Urinary bladder (tissue), 4 donors: ENCODE results near the gene CTNNA2. TPM values are rescaled to one million over a fixed set of nuclear protein-coding genes. Genes with fewer than 3 reads are reported as not detected.

Experiments used
- DNase-seq: peaks from one replicate; pipeline ENCODE4 v3.0.0-alpha.2; 2015; ENCODE audit errors: extremely low spot score
- H3K27ac ChIP-seq: one replicate; pipeline ENCODE4 v1.5.1; 2013; ENCODE audit warnings: low read depth, mild to moderate bottlenecking, moderate library complexity
- H3K36me3 ChIP-seq: one replicate; pipeline ENCODE4 v1.6.1; 2013; ENCODE audit warnings: mild to moderate bottlenecking, moderate library complexity; ENCODE audit not compliant: insufficient read depth
- H3K4me1 ChIP-seq: one replicate; pipeline ENCODE4 v1.6.1; 2013; ENCODE audit warnings: mild to moderate bottlenecking, moderate library complexity; ENCODE audit not compliant: insufficient read depth
- H3K4me3 ChIP-seq: one replicate; pipeline ENCODE4 v1.5.1; 2013; ENCODE audit warnings: low read depth, low read length
- WGBS: extraction: QIAGEN DNeasy Blood & Tissue Kit; methylation state at CpG from one replicate; pipeline ENCODE4 v1.1.7; 2013; 5-methylcytosine and 5-hydroxymethylcytosine counted together
- polyA plus RNA-seq: library from polyadenylated mRNA; stranded (reverse); fragments of 200-250 nt; gene quantifications from one replicate; pipeline ENCODE4 v1.2.3, GENCODE V29; 2013
- small RNA-seq: library from RNA; depleted of rRNA; stranded (forward); fragments of <200 nt; gene quantifications from one replicate; pipeline ENCODE3, GENCODE V24; 2014
- total RNA-seq: library from RNA; depleted of rRNA; stranded (reverse); fragments of >200 nt; gene quantifications from one replicate; pipeline ENCODE4 v1.2.3, GENCODE V29; 2014
- donor health status: healthy with polysubstance abuse.
- donor health status: healthy.

CTNNA2 gene
- total and polyA plus RNA-seq, 2 donors, result 1.9 to 14.0 TPM

- WGBS, result 18% methylated on average over 1 of the region's 1 CpG
- no peaks in the 10 kb centered on the region for H3K36me3 ChIP-seq
- no peaks in the 10 kb centered on the region for H3K4me1 ChIP-seq
- no peak overlapping the region for H3K4me3 ChIP-seq
- H3K27ac ChIP-seq, result no peak overlapping the region
- no peak for DNase-seq
These were observed 1125.9 kb downstream of the CTNNA2 start for GRCh38 chr2:80638783-80639182.

DNA sequence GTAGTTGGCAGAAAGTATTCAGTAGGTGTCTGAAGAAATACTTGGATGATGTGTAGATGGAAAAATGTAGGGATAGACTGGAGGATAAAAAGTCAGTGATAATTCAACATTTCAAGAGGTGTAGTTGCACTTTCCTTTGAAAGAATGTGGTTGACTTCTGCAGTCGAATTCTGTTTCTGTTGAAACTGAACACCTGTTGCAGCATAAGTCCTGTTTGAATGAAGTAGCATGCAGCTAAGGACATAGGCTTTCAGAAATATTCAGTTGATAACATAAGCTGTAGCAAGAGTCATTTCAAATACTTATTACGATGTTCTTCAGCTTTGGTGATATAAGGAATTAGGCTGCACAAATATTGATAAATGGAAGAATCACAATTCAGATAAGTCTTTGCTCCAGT lies 1129.6 kb downstream of the CTNNA2 start:
- DNase-seq, result no peak
- 39% methylated on average over 2 of the region's 2 CpGs for WGBS
- no peak overlapping the region for H3K4me3 ChIP-seq
- no peaks in the 10 kb centered on the region for H3K36me3 ChIP-seq
- H3K27ac ChIP-seq, result no peak overlapping the region
- H3K4me1 ChIP-seq, result no peaks in the 10 kb centered on the region

DNA sequence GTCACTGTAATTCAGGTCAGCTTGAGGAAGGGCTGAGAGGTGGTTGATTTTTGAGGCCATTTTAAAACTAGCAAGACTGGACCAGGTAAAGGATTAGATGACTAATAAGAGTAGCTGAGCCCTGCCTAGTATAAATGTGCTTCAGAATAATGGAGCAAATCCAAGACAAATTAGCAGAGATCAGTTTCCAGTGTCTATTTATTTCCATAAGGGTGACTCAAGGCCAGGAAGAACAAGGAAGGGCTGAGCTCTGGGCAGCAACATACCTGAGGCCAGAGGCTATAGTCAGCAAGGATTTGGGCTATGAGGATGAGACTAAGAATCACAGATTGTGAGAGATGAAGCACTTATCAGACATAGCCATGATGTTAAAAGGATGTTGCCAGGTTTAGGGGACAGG lies 1130.7 kb downstream of the CTNNA2 start:
- no peaks in the 10 kb centered on the region for H3K4me1 ChIP-seq
- no peak overlapping the region for H3K27ac ChIP-seq
- no peaks in the 10 kb centered on the region for H3K36me3 ChIP-seq
- no peak overlapping the region for H3K4me3 ChIP-seq
- DNase-seq, result no peak

GRCh38 chr2:80651435-80651834 lies 1138.6 kb downstream of the CTNNA2 start:
- 81% methylated on average over 1 of the region's 1 CpG for WGBS
- no peaks in the 10 kb centered on the region for H3K4me1 ChIP-seq
- no peak for DNase-seq
- H3K4me3 ChIP-seq, result no peak overlapping the region
- H3K27ac ChIP-seq, result no peak overlapping the region
- no peaks in the 10 kb centered on the region for H3K36me3 ChIP-seq

- Histone ChIP-seq H3K4me3 (no peak overlapping the region), H3K4me1 (no peaks in the 10 kb centered on the region), H3K27ac (no peak overlapping the region), H3K36me3 (no peaks in the 10 kb centered on the region)
- no peak for DNase-seq
- 86% methylated on average over 1 of the region's 1 CpG for WGBS
These were observed 1142.4 kb downstream of the CTNNA2 start for GRCh38 chr2:80655265-80655664.

DNA sequence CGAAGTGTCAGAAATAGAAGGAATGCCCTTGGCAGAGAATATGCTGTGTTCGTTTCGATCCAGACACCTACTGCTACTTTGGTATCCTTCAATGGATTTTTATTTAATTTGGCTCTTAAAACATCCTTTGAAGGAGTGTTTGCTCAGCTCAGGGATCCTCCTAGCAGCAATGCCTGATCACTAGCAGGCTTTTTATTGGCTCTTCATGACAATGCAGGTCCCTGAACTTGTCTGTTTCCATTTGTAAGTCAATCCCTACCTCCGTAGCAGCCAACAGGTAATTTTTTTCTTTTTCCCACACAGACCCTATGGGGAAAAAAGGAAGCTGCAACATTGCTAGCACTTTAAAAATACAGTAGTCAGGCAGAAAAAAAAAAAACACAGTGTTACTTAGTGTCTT lies 1157.9 kb downstream of the CTNNA2 start:
- WGBS, result 19% methylated on average over 4 of the region's 4 CpGs
- no peaks in the 10 kb centered on the region for H3K4me1 ChIP-seq

GRCh38 chr2:80687524-80687923 lies 1174.7 kb downstream of the CTNNA2 start:
- DNase-seq, result no peak
- Histone ChIP-seq H3K4me3 (no peak overlapping the region), H3K27ac (no peak overlapping the region), H3K4me1 (no peaks in the 10 kb centered on the region), H3K36me3 (no peaks in the 10 kb centered on the region)

More for the DNA sequence above, 1157.9 kb downstream of the CTNNA2 start:
- Histone ChIP-seq H3K27ac (no peak overlapping the region), H3K36me3 (no peaks in the 10 kb centered on the region), H3K4me3 (no peak overlapping the region)
- no peak for DNase-seq

GRCh38 chr2:80689106-80689505 lies 1176.3 kb downstream of the CTNNA2 start:
- no peaks in the 10 kb centered on the region for H3K4me1 ChIP-seq
- 59% methylated on average over 1 of the region's 1 CpG for WGBS
- no peak overlapping the region for H3K4me3 ChIP-seq
- no peak for DNase-seq
- no peaks in the 10 kb centered on the region for H3K36me3 ChIP-seq
- no peak overlapping the region for H3K27ac ChIP-seq

Small RNAs within 50 kb of the gene (small RNA-seq; reads per million reads assigned to genes)
- gene MIR4264 (not detected), gene MIR8080 (not detected), gene RNU6-561P (not detected)
